CD4-positive, alpha-beta T cell treated with Interleukin-12 subunit alpha and Interleukin-12 subunit beta, for 1 hour (primary cell): Measurements from ENCODE around the gene KEL.

Experiments
- DNase-seq: peaks from one replicate; pipeline ENCODE4 v3.0.0-alpha.2; 2020

KEL gene

DNA sequence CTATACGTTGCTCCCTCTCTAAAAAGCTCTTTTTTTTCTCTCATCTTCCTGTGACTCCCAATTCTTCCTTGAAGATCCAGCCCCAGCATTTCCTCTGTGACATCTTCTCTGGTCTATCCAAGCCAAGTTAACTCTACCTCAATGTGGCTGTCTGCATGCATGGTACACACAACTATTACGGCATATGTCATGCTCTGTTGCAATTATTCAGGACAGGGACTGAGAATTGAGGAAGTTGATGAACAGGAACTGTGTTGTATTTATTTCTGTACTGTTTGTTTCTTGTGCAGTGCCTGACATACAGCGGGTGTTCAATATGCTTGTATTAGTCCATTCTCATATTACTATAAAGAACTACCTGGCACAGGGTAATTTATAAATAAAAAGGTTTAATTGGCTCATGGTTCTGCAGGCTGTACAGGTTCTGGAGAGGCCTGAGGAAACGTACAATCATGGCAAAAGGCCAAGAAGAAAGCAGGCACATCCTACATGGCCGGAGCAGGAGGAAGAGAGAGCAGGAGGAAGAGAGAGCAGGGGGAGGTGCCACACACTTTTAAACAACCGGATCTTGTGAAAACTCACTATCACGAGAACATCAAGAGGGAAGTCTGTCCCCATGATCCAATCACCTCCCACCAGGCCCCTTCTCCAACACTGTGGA lies 34.9 kb downstream of the KEL start:
- DNase-seq, result no peak

DNA sequence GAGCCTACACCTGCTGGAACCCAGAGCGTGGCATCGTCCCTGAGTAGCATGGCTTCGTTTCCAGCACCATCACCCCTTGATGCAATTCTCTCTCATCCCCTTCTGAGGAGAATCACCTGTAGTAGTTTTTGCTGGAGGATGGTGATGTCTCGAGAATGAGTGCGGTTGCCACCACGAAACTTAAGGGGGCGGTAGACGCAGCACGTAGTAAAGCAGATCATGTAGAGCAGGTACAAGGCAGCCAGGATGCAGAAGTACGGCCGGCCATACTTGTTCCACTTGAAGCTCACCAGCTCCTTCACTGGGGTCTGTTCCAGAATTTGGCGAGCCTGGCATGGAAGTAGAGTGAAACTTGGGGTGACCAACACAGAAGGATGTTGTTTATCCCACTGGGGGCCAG lies 36.8 kb downstream of the KEL start:
- DNase-seq, result no peak

DNA sequence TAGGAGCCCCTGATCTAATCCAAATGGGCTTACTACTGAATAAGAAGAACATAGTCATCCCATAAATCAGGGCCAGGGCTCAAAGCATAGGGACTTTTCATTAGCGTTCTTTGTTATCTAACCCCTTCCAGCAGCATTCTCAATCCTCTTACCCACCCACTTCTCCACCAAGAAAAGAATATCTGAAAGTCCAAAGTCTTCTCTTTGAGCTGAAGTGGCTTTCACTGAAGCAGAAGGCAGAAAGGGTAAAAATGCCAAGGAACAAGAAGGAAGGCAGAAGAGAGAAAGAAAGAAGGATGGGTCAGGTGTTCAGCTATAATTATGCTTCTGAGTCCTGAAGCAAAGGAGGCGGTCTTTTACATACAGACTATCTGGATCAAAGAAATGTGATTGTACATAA lies 38.8 kb downstream of the KEL start:
- no peak for DNase-seq

DNA sequence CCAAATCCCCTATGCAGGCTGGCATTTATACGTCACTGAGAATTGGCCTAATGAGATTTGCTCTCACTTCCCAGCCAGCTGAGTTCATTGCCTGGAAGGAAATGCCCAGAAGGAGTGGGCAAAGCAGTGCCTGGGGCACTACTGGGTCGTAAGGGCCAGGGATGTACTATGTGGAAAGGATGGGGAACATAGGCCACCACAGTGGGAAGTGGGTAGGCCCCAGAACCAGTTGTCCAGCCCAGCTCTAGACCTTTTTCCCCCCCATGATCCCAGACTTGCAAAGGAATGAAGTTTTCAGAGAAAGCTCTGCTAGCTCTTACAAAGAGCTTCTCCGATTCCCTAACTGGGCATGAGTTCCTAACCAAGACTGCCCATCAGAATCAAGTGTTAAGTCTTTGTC lies 42.5 kb downstream of the KEL start:
- no peak for DNase-seq

DNA sequence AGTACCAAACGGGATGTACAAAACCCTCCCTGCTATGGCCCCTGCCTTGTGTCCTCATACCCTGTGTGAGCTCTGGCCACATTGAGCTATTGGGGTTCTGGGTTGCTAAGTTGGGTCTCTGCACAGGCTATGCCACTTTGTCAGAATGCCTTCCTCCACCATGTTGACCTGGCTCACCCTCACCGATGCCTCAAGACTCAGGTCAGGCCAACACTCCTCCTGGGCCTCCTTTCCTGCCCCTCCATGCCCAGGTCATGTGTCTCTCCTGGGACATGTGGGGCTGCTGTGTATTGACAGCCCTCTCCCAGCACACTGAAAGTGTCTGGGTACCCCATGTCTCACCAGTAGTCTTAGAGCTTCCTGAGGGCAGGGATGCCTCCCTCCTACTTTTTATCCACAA lies 43.3 kb downstream of the KEL start:
- DNase-seq, result no peak

DNA sequence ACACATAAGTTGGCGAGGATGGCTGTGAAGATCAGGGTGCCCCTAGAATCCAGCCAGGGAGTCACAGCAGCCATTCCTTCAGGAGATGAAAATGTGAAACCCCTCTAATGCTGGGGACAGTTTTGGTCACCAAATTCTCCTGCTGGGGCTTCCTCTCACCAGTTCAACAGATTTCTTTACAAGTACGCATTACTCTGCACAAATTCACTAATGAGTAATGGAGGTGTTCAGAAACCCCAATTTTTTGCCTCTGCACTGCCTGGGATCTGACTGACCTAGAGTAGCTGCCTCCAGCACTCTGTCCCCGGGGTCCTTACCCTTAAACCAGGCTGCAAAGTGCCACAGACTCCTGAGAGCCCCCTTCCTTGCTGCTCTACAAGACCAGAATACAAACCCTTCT lies 44.7 kb downstream of the KEL start:
- DNase-seq, result no peak

DNA sequence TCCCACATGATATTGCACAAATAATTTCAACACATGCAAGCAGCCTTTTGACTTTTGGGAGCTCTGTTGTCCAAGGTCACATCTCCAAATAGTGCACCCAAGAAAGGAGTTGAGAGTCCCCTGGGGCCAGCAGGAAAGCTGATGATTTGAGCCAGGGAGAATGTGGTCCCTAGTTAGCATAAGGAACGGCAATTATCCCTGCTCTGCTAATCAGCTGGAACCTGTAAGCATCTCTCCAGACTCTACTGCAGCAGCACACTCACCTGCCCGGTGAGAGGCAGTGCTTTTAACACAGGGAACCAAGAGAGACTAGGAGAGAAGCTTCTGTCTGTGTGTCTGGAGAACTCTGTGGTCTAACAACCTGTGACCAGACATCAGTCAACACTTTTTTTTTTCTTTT lies 45.7 kb downstream of the KEL start:
- DNase-seq, result no peak

DNA sequence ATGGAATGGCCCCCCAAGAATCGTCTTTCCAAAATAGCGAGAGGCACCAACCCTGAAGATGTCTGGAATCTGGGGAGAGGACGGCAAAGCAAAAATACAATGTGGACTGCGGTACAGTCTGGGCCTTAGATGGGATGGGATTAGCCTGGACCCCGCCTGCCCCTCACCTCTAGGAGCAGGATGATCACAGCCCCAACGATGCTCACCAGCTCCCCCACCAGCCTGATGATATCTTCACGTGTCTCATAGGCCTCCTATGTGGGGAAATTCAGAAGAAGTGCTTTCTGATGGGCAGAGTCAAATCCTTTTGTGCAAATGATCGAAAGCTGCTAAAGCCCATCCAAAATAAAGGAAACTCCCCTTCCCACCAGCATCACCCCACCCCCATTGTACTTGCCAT lies 46.8 kb downstream of the KEL start:
- no peak for DNase-seq

DNA sequence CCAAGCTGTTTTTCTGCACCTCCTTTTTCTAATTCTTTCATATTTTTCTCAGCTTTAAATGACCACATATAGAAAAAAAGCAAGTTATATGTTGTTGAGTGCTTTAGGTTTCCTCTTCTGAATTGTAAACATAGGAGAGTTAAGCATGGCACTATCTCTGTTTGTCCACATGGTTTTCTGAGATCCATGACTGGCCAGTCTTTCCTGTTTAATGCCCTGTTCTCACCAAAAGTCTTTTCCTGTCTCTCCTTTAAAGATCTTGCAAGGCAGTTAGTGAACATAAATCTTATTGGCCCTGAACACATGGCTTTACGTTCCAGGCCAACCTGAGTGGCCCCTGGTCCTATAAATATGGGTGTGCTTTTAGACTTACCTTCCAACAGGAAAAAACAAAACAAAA lies 48.0 kb downstream of the KEL start:
- DNase-seq, result no peak

DNA sequence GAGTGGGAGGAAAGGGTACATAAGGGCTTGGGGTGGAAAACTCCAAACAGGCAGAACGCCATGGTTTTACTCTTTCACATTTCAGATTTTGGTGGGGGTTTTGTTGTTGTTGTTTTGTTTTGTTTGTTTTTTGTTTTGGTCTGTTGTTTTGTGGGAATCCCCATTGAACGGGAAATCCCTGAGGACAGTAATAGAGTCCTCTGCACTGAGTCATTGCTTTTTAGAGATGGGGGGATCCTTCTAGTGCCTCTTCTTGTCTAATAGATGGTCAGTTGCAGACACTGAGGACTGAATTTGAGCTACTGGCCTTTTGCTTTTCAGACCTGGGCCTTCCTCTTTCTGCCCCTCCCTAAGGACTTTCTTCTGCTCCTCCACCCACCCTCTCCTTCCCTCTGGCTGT lies 48.6 kb downstream of the KEL start:
- no peak for DNase-seq

DNA sequence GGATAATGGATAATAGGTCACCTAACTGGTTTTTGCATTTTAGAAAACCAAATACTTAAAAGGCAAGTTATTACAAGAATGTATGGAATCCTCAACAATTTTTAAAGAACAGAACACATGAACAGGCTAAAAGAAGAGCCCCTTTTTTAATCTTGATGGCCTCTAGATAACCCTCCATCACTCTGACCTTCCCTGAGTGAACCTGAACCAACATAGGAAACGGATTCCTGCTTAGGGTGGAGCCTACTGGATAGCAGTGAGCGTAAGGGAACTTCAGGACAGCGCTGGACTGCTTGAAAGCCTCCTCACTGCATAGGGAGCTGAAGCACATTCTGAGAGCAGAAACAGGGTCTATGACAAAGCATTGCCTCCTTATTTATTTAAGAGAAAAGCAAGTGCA lies 49.1 kb downstream of the KEL start:
- DNase-seq, result no peak

DNA sequence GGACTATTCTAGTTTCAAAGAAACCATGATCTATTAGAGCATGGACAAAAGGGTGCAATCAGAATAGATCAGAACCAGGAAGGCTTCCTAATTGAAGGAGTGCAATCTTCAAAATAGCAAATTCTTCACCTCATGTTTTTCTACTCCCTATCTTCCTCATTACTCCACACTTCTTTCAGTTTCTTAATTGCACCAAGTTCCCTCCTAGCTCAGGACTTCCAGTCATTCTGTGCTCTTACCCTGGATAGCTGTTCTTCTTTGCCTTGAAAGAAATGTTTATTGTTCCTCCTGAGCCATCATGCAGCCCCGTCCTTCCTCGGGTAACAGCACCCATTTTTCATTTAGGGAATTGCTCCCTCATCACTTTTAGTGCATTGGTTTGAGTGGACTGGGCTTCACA lies 51.7 kb downstream of the KEL start:
- no peak for DNase-seq

DNA sequence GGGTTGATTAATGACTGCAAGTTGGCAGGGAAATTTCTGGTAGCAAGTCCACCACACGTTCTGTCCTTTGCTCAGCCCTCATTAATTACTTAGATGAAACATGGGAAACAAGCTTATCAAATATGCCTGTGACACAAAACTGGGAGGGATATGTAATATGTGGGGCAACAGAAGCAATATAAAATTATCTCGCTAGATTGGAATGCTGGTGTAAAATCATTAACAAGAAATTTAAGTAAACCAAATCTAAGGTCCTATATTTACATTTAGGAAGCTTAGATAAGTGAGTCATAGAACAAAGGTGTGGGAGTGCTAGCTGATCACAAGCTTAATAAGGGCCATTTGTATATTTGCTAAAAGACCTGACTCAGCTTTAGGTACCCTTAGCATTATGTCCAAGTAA lies 52.1 kb downstream of the KEL start:
- no peak for DNase-seq

DNA sequence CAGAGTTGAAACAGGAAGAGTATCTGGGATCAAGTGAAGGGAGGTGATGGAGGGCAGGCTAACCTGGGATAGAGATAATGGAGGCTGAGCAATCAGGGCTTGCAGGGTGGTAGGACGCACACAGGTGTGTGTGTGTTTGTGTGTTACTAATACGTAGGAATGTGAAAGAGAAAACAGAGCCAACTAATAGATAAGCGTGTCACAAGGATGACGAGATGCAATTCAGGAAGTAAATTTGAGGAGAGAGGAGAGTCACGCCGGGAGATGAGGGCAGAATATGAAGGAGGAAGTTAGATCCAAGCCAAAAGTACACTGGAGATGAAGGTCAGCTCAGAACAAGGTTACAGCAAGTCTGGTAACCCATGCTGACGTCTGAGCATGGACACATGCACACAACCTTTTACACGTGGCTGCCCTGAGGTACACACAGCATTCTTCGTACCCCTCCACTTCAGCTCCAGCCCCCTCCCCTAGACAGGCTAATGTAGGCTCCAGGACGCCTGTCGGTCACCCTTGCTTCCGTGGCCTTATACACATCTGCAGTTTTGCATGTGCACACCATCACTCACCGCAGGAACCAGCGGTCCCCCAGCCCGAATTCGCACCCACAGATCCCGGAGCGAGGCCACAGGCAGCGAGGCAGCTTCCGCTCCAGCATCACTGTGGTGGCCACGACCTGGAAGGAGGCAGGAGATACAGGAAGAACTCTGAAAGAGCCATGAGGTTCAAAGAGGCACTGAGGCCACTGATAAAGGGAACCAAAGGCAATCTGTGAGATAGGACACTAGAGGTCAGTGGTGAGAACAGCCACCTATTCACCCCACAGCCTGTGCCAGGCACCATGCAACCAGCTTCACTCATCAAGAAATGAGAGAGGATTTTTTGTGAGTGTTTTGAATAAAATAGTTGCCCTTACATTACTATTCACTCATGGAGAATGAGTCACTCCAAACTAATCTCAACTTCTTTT lies 53.0 kb downstream of the KEL start:
- no peak for DNase-seq

DNA sequence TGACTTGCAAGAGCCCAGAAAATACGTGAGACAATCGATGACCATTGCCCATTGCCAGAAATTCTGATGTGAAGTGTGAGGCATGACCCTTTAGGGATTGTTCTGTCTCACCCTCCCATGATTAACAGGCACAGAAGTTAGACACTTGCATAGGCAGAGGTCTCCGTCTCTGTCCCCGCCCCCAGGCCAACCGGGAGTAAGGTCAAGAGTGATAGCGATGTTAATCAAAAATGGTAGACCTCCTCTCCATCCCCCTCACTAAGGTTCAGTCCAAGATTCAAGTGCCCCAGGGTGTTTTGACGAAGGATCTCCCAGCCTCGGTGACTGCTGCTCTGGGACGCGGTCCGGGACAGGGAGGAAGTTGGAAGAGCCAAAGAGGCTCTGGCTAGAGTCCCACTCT lies 53.9 kb downstream of the KEL start:
- no peak for DNase-seq

DNA sequence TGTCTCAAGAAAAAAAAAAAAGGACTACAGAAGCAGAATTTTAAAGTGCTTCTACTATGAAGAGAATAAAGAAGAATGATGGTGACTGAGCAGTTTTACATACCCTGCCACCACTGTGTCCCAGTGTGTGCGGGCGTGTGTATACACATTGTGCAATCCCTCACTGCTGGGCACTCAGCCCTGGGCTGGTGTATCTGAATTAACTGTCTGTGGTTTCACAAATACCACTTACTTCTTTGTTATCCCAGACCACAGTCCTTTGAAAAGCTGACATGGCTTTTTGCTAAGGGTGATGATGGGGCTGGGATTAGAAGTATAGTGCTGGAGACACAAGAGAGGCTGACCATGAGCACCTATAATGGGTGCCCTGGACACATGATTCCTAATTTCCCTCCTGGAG lies 55.5 kb downstream of the KEL start:
- DNase-seq, result no peak

DNA sequence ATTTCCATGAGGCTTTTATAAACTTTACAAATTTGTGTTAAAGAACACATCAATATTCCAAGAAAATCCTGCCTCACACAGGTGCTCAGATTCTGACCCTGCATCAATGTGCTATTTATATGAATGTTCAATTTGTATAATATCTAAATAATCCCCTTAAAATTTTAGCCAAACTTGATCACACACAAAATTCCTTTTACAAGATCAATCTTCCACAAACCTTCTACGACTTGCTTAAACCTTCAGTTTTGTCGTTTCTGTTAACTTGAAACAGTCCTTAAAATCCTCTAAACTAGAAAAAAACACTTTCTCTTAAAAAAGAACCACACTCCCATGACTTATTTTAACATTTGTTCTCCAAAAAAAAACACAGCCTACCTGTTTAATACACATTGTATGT lies 56.4 kb downstream of the KEL start:
- no peak for DNase-seq

DNA sequence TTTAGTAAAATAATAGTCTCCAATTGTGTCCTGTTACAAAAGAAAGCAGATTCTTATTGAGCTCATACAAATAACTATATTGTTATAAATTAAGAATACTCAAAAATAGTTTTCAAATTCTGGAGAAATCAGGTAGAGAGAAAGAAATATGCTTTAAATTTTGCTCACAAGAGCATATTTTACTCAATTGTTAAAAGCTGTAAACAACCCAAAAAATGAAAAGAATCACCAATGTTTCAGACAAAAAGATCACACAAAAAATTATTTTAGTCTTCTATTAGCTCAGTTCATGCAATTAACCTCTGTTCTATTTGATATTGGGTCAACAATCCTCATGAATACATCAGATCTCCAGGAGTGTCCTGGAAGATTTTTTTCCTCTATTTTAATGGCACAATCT lies 58.0 kb downstream of the KEL start:
- no peak for DNase-seq

DNA sequence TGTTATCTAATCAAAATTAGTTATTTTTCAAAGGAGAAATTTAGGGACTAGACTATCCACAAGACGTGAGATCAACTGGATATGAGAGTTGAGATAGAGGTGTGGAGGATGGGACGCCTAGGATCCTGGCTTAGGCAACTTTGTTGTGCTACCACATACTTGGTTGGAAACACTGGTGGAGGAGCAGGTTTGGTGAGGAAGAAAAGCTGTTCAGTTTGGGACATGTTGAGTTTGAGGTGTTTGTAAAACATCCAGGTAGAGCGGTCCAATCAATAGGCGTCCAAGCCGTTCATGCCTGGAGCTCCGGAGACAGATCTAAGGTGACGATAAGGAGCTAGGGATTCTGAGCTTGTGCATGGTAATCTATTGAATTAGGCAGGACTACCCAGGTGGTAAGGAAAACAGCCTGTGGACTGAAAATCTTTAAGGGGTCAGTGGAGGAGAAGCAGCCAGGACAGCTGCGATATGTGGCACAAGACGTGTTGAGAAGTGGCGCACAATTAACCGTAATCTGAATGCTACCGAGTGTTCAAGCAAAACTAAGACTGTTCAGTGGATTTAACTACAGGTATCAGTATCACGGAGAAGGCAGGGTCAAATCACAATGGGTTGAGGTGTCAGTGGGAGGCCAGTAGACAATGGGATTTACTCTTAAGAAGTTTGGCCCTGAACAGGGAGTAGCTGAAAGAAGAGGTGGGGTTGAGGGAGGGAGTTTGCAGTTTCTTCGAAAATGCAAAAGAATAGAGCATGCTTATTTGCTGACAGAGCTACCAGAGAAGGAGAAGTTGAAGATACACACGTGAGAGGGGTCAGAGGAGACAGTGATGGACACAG lies 60.5 kb downstream of the KEL start:
- no peak for DNase-seq

DNA sequence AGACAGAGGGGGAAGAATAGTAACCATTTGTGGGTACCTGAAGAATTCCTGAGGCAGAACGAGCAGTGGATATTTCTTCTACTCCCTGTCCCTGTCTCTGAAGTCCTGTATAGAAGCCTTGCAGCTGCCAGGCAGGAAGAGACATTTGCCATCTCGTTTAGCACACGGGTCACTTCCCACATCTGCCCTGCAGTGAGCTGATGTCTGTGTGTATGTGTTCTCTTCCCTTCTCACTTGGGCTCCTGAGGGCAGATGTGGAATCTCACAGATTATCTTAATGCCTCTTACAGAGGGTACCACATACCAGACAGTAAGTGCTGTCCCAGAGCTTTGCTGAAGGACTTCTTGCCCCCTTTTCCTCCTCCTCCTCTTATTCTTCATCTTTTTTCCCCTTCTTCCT lies 62.5 kb downstream of the KEL start:
- DNase-seq, result no peak

DNA sequence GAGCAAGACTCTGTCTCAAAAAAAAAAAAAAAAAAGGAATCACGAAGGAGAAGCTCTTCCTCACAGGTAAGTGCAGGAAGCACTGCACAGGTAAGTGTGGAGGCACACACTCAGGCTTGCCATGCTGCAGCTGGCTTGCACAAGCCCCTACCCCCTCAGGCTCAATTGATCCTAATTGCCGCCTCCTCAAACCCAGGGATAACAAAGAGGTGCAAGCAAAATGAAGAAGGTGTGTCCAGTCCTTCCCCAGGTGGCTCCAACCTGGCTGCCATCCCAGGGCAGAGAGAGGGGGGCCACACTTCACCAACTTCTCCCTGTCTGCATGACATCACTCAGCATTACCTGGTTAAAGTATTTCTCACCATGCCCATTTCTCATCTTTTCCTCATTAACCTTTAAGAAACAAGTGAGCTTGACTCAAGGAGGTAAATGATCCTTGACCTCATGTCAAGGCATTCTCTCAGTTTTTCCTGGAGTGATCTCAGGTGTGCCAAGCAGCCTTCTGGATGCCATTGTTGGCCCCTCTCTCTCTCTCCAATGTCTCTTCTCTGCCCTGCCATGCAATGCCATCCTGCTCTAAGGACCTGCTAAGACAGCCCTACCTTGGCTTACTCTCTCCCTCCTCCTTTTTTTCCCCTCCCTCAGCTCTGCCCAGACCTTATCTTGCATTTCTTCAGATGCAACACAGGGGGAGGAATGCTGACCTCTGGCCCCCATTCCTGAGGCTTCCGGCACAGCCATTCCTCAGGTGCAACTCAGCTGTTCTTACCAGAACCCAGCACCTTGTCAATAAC lies 63.6 kb downstream of the KEL start:
- no peak for DNase-seq

DNA sequence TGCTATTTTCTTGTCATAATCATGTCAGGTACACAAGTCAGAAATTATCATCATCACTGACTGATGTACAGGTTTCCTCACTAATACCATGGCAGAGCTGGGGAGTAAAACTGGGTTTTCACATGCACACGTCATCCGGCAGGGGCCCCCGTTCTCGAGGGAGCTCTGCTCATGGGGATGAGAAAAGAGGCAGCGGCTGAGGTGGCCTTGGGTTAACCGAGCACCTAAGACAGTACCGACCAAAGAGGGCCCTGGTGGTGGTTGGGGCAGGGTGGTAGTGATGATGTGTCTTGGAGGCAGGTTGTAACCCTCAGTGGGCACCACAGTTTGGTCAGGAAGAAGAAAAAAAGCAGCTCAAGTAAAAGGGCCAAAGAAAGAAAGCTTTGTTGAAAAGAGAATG lies 64.5 kb downstream of the KEL start:
- DNase-seq, result no peak
